HL-60 (cell line): ENCODE data around the gene COL23A1.

Experiments used
- GABPA ChIP-seq: IDR thresholded peaks from 2 replicates; pipeline ENCODE4 v1.6.1; 2012; ENCODE audit warnings: low read depth
- POLR2AphosphoS5 ChIP-seq: IDR thresholded peaks from 2 replicates; pipeline ENCODE4 v1.6.1; 2012; ENCODE audit warnings: low read depth
- REST ChIP-seq: IDR thresholded peaks from 2 replicates; pipeline ENCODE4 v1.6.1; 2012; ENCODE audit warnings: low read depth; ENCODE audit not compliant: insufficient replicate concordance
- SPI1 ChIP-seq: IDR thresholded peaks from 2 replicates; pipeline ENCODE4 v1.6.1; 2012; ENCODE audit warnings: low read depth, mild to moderate bottlenecking, borderline replicate concordance
- TF ChIP-seq, protein P1 (sequence below): IDR thresholded peaks from one replicate; pipeline ENCODE4 v1.5.1; 2011; ENCODE audit warnings: low read length, control low read depth, inconsistent platforms; ENCODE audit not compliant: insufficient read depth

DNA sequence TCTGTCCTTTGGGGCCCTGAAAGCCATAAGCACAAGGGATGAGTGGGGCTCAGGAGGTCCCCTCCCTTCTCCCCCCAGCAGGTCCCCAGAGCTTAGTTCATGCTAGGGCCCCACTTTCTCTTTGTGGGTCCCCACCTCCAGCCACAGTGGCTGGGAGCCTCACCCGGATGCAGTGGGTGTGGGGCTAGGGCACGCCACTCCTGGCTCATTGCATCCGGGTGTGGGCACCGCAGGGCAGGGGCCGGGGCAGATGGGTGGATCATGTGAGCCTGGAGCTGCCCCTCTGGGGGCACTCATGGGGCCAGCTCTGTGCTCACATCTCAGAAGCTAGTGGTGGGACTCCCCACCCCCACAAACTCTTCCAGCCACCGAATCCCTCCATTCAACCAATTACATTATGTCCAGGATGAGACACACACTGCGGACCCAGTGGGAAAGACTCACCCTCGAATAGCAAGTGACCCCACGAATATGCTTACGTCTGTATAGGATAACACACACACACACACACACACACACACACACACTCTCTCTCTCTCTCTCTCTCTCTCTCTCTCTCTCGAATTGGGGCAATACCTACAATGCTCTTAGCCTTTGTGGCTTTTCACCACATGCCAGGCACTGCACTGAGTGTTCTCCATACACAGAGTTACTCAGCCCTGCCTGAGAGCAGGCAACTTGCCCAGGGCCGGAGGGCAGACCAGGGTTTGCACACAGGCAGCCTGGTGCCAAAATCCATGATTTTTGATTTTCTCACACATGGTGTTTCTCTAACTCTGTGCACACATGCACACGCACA, 340.8 kb downstream of the COL23A1 start:
- no peak for TF ChIP-seq POLR2AphosphoS5
- TF ChIP-seq, protein P1, sequence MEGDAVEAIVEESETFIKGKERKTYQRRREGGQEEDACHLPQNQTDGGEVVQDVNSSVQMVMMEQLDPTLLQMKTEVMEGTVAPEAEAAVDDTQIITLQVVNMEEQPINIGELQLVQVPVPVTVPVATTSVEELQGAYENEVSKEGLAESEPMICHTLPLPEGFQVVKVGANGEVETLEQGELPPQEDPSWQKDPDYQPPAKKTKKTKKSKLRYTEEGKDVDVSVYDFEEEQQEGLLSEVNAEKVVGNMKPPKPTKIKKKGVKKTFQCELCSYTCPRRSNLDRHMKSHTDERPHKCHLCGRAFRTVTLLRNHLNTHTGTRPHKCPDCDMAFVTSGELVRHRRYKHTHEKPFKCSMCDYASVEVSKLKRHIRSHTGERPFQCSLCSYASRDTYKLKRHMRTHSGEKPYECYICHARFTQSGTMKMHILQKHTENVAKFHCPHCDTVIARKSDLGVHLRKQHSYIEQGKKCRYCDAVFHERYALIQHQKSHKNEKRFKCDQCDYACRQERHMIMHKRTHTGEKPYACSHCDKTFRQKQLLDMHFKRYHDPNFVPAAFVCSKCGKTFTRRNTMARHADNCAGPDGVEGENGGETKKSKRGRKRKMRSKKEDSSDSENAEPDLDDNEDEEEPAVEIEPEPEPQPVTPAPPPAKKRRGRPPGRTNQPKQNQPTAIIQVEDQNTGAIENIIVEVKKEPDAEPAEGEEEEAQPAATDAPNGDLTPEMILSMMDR = no peak
- no peak for TF ChIP-seq GABPA
- no peak for TF ChIP-seq SPI1
- TF ChIP-seq REST = no peak
